NK-92 (cell line): ENCODE measurements around the gene PARP11.
A peak's percentile ranks its signal among the peaks of the same experiment; 100 is the strongest.

Experiments
- DNase-seq: peaks from one replicate; lab custom pipeline; 2025; ENCODE audit not compliant: unreplicated experiment; lab: John Stamatoyannopoulos, UW

The PARP11 gene, protein sequence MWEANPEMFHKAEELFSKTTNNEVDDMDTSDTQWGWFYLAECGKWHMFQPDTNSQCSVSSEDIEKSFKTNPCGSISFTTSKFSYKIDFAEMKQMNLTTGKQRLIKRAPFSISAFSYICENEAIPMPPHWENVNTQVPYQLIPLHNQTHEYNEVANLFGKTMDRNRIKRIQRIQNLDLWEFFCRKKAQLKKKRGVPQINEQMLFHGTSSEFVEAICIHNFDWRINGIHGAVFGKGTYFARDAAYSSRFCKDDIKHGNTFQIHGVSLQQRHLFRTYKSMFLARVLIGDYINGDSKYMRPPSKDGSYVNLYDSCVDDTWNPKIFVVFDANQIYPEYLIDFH

DNA sequence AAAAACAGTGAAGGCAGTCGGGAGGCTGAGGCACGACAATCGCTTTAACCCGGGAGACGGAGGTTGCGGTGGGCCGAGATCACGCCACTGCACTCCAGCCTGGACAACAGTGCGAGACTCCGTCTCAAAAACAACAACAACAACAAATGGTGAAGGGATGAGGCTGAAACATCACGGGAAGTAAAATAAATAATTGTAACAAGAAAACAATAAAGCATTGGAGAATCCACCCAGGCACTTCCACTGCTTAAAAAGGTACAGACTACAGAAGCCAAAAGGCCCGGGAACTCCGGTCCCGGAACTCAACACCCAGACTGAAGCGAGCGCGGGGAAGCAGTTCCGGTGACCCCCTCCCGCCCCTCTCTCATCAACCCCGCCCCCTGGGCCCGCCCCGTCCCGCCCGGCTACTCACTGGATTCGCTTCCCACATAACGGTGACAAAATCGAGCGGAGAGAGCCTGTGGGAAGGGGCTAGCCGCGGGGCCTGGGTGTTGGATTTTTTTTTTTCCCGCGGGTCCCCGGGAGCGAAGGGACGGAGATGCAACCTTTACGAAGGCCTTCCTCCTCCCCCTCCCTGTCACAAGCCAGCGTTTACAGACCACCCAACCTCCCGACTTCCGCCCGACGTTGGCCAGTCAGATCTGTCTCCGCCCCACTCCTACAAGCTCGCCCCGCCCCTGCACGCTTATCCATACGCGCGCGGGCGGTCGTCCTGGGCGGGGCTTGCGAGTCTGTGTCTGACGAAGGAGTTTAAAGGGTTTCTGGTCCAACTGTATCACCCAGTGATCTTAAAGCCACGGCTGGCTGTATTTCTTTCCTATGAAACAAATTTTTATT is at the start of gene PARP11:
Gene PARP11, minus strand, starts transcription at position 600 of the 837 bp plus-strand sequence. Its CDS starts 170 bp downstream, at position 430.
- DNase-seq = peak; percentile 85

DNA sequence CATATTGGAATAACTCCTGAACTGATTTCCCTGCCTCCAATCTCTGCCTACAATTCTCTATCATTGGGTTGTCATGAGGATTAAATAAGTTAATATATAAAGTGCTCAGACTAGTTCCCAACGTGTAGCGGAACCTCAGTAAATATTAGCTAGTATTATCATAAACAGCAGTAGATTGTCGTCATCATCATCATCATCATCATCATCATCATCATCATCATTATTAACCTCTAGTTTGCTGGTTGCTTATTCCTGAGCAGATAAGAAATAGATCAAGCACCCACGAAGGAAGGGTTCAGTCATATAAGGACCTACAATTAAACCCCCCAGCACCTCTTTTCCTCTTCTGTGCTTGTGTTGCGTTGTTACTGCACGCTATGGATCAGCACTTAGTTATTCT is 48.8 kb upstream of the PARP11 start:
- DNase-seq = no peak

DNA sequence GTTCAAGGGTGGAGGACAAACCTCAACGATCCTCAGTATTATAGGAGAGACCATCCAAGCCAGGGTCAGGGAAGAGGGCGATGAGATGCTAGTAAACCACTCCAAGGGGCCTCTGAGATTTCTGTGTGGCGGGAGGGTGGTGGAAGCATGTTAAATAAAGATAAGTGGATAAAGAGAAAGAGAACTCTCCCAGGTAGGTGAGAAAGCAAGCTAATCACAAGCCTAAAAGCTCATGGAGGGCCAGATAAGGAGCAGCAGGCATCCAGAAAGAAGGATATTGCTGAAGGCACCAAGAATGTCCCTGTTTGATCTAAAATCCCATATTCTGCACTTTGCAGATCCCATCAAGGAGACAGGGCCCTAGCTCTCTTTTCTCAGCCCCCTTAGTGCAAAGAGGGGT is 48.3 kb upstream of the PARP11 start:
- no peak for DNase-seq

DNA sequence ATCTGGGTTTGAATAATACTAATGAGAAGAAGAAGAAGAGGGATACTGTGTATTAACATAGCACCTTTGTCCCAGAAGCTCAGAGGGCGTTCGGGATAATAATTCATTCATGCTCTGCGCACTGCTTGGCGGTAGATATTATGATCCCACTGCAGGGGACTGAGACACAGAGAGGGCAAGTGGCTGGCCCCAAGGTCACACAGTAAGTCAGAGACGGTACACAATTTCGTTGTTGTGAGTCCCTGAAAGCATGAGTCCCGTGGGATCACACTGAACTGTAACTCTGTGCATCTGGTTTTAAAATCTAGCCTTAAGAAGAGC is 47.9 kb upstream of the PARP11 start:
- DNase-seq = no peak

DNA sequence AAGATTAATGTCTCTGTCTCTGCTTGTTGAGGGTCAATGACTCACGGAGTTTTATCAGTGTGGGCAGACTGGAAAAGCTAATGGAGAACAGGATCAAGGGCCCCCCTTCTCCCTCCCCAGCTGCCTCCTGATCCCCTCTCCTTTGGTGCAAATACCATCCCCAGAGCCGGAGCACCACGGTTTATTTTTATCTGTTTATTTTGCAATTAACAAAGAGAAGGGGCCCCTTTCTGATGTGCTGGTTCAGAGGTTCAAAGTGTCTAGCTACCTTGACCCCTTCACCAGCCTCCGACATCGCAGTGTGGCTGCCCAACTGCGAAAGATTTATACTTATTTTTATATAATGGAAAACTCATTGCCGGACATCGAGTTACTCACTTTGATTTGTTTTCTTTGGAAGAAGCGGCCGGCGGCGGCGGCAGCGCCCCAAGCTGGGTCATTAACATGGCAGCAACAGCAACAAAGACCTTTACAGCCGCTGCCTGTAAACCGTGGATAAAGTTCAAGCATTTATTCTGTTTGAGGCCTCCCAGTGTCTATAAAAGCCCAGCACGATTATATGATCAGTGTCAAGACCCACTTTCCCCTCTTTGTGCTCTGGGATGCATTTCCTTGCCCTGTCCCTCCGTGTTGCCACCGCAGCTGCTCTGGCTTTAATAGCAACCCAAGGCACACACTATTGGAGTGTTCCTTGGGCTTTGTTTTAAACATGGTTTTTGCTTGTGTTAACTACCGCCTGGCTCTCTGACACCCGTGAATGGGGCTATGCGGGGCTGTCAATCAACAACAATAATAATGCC is 47.4 kb upstream of the PARP11 start:
- no peak for DNase-seq

DNA sequence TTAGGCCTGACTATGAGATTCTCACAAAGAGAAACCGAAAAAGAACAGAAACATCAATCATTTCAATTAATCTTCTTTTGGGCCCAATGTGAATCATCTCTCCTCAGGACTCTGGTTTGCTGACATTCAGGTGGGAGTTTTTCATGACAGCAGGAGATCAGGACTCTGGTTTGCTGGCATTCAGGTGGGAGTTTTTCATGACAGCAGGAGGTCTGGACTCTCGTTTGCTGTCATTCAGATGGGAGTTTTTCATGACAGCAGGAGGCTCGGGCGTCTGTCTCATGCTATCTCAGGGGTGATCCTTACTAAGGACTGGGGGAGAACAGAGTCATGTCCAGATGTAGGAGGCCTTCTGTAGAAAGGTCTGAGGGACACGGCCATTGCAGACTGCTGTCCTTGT is 40.1 kb upstream of the PARP11 start:
- DNase-seq = no peak

DNA sequence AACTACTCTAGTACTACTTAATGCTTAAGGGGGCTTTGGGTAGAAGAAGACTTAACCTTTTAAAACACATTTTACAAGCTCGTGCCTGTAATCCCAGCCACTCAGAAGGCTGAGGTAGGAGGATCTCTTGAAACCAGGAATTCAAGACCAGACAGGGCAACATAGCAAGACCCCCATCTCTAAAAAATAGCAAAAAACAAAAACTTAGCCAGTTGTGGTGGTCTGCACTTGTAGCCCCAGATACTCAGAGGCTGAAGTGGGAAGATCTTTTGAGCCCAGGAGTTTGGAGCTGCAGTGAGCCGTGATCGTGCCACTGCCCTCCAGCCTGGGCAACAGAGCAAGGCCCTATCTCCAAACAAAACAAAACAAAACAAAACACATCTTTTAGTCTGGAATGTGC is 39.7 kb upstream of the PARP11 start:
- no peak for DNase-seq

DNA sequence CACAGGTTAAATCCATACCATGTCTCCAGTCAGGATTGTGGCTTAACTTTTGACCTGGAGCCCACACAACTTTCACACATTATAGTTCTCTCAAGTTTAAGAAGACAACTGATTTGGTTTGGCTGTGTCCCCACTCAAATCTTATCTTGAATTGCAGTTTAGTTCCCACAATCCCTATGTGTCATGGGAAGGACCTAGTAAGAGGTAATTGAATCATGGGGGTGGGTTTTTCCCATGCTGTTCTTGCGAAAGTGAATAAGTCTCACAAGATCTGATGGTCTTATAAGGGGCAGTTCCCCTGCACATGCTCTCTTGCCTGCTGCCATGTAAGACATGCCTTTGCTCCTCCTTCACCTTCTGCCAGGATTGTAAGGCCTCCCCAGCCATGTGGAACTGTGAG is 38.2 kb upstream of the PARP11 start:
- DNase-seq = no peak

DNA sequence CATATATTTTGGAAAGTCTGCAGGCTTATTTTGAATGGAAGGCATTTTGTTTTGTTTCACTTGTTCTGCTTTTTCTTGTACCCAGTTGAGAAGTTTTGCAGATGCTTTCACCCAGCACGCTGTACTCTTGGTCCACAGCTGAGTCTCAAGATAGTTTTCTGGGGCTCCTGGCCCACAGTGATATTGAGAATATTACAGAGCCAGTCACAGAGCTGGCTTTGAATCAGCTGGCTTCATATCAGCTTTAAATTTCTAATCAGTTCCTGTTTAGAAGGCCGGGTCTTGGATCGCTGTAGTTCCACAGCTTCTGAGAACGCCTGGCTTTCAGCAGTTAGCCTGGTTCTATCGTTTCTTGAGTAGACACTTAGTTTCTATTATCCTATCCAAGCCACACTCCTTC is 32.5 kb upstream of the PARP11 start:
- no peak for DNase-seq

DNA sequence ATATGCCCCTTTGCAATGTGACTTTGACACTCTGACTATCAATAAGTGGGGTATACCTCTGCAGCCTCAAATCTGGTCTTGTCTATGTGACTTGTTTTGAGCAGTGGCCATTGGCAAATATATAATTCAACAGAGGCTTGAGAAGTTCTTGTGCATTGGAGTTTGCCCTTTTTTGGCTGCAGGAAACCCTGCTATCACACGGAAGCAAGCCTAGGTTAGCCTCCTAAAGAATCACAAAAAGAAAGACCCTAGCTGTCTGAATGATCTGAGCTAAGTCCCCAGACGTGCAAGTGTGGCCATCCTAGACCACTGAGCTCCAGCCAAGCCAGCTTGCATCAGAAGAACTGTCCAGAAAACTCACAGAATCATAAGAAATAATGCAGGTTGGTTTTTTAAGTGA is 31.8 kb upstream of the PARP11 start:
- no peak for DNase-seq

DNA sequence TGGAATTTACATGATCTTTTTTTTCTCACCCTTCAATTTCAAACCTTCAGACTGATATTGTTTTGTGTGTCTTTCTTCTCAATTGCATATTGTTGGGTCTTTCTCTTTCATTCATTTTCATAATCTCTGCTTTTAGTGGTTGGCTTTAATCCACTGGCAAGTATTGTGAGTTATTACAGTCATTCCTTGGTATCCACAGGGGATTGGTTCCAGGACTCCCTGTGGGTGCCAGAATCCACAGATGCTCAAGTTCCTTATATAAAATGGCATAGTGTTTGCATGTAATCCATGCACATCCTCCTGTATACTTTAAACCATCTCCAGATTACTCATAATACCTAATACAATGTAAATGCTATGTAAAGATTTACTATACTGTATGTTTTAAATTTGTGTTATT is 29.7 kb upstream of the PARP11 start:
- no peak for DNase-seq

DNA sequence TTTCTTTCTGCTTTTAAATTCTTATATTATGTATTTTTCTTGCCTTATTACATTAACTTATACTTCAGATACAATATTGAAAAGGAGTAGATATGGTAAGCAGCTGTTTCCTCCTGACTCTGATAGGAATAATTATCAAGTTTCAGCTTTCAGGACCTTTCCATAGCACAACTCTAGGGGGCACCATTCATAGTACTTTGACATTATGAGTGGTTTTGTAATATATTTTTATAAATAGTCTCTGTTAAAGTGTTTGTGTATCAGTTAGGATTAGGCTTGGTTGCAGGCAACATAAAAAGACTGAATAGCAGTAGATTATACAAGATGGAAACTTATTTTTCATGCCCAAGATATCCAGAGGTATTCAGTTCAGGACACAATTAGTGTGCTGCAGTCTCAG is 27.9 kb upstream of the PARP11 start:
- no peak for DNase-seq

DNA sequence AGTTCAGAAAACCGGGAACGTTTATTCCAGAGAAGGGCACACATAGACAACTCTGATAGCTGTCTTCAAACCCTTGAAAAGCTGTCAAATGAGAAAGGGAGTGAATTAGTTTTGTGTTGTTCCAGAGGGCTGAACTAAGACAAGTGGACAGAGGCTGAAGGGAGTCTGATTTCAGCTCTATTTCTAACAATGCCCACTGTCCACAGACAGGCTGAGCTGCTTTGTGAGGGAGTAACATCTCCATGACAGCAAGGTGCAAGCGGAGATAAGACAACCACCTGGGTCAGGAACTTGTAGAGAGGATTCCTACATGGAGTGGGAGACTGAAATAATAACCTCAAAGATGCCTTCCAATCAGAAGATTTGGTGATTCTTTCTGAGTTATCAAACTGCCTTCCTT is 25.6 kb upstream of the PARP11 start:
- no peak for DNase-seq

DNA sequence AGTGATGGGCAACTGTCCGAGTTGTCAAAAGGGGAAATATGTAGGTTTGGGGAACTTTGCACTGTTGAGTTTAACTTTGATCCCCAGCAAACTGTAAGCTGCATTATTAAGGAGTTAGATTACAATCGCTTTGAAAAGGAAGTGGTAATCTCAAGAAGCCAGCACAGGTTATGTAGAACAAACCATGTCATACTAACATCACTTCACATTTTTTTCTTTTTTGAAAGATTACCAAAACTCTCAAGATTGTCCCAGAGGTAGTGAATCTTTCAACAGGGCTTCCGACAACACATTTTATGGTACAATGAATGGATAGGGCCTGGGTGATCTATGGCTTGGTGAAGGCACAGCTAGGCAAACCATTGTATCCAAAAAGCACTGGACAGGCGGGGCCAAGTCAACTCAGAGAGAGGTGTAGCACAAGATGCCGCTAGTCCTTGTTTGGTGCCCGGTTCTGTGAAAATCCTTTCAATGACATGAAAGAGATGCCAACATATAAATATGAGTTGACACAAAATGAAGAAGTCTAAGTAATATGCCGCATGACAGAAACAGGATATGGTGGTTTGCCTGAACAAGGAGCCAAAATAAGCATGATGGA is 24.3 kb upstream of the PARP11 start:
- DNase-seq = no peak

DNA sequence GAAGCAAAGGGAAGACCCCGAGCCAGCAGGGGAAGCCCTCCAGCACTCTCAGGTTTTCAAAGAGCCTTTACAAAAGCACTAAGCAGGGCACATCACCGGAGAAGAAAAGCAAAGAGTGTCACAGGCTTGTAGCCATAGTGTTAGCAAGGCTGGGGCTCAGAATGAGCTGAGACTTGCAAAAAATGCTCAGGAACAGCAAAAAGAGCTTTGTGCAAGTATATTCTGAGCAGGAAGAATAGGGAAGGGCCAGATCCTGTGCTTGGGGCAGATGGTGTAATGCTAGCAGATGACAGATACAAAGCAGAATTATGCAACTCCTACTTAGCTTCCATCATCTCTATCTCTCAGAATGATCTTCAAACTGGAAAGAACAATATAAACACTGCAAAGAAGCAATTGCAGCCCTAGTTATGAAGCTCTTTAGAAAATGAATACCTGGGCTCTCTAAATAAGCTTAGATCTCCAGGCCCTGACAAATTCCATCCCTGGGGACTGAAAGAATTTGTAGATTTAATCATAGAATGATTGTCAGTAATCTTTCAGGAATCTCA is 23.7 kb upstream of the PARP11 start:
- no peak for DNase-seq

DNA sequence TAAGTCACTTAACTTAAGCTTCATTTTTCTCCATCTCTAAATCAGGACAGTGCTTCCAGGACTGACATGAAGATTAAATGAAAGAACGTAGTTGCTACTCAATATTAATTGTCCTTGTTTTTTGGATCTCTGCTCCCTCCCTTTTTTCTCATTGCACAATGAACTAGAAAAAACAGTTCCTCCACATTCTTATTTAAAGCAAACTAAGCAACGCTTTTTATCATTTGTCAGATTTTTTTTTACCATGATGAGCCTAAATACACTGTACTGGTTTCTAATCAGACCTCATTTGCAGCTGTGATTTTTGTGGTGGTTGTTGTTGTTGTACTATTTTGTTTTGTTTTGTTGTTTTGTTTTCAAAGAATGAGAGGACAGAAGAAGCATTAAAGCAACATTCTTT is 23.2 kb upstream of the PARP11 start:
- no peak for DNase-seq

DNA sequence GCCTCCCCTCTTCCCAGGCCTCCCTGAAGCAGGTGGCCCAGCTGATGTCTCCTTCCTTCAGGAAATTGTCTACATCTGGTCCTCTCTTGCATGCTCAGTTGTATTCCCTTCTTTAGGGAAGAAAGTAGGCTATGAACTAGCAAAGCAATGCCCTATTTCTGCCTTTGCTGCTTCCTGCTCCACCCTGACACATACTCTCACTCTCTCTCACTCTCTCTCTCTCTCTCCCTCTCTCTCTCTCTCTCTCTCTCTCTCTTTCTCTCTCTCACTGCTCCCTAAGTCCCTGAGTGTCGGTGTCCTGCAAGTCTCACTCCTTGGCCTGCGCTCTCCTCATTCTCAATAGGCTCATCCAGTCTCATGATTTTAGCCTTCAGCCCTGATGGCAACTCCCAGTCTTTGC is 19.4 kb upstream of the PARP11 start:
- DNase-seq = no peak

DNA sequence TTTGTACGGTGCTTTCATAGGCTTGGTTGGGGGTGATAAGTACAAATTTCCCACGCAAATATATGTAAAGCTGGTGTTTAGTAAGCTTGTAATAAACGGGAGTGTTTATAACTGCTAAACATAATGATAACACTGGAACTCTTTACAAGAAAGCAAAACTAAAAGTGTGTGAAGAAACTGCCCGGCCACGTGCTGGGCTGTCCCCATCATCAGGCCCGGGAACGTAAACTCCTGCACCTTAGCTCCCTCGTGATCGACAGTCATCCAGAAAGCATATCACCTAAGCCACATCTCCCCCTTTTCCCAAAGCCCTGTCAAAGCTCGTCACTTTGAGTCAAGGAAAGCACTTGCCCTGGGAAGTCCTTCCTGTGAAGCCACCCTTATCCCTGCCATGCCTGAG is 18.0 kb upstream of the PARP11 start:
- DNase-seq = no peak

DNA sequence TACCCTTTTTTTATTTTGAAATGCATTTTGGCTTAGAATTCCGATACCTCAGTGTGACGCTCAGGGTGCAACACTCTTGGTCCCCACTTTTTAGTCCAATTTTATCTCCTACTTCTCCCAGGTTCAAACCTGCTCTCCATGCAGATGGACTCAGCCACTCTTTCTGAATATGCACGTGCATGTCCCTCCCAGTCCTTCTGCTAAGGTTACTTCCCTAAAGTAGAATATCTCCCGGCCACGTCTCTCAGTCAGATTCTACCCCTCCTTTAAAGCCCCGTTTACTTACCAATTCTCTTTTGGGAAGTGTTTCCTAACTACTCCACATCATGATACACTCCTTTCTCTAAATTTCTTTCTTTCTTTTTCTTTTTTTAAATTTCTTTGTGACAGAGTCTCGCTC is 15.5 kb upstream of the PARP11 start:
- DNase-seq = no peak

DNA sequence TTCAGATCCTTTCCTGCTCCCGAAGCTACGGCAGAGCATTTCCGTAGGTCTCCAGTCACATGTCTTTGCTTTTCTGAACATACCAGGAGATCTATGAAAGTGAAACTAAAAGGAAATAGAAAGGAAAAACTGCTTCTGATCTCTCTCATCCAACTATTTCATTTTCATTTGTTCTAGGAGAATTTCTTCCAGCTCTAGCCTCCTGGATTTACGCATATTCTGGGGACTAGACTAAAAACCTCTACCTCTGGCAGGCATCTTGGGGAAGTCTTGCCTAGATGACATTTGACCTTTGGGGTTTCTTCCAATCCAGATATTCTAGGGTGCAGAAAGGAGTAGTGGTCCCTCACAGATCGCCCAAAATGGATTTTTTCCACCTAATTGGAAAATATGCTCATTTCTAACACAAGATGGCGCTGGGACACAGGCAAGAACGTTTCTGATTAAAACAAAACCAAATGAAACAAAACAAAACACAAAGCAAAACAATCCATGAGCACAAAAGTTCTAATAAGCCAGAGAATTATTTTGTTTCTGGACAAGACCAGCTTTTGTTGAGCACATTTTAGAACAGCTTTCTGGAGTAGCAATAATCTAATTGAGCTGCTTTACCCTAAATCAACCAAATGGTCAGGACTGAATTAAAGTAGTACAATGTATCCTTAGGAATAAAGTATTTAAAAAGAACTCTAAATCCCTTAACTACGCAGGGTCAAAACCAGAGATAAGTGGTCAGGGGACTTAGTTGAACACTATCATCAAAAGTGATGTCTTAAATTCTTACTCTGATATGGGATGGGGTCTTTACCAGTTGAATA is 12.3 kb upstream of the PARP11 start:
- DNase-seq = no peak
